Urinary bladder (tissue), 4 donors: ENCODE measurements around the gene CADPS2. TPM values are rescaled to one million over a fixed set of nuclear protein-coding genes. Genes with fewer than 3 reads are reported as not detected.

ENCODE experiments used
- DNase-seq: peaks from one replicate; pipeline ENCODE4 v3.0.0-alpha.2; 2015; ENCODE audit errors: extremely low spot score
- H3K27ac ChIP-seq: one replicate; pipeline ENCODE4 v1.5.1; 2013; ENCODE audit warnings: low read depth, mild to moderate bottlenecking, moderate library complexity
- H3K36me3 ChIP-seq: one replicate; pipeline ENCODE4 v1.6.1; 2013; ENCODE audit warnings: mild to moderate bottlenecking, moderate library complexity; ENCODE audit not compliant: insufficient read depth
- H3K4me1 ChIP-seq: one replicate; pipeline ENCODE4 v1.6.1; 2013; ENCODE audit warnings: mild to moderate bottlenecking, moderate library complexity; ENCODE audit not compliant: insufficient read depth
- H3K4me3 ChIP-seq: one replicate; pipeline ENCODE4 v1.5.1; 2013; ENCODE audit warnings: low read depth, low read length
- WGBS: extraction: QIAGEN DNeasy Blood & Tissue Kit; methylation state at CpG from one replicate; pipeline ENCODE4 v1.1.7; 2013; 5-methylcytosine and 5-hydroxymethylcytosine counted together
- polyA plus RNA-seq: library from polyadenylated mRNA; stranded (reverse); fragments of 200-250 nt; gene quantifications from one replicate; pipeline ENCODE4 v1.2.3, GENCODE V29; 2013
- total RNA-seq: library from RNA; depleted of rRNA; stranded (reverse); fragments of >200 nt; gene quantifications from one replicate; pipeline ENCODE4 v1.2.3, GENCODE V29; 2014
- donor health status: healthy with polysubstance abuse.
- donor health status: healthy.

Gene CADPS2
- total and polyA plus RNA-seq, 2 donors: 5.5 to 36.0 TPM

DNA sequence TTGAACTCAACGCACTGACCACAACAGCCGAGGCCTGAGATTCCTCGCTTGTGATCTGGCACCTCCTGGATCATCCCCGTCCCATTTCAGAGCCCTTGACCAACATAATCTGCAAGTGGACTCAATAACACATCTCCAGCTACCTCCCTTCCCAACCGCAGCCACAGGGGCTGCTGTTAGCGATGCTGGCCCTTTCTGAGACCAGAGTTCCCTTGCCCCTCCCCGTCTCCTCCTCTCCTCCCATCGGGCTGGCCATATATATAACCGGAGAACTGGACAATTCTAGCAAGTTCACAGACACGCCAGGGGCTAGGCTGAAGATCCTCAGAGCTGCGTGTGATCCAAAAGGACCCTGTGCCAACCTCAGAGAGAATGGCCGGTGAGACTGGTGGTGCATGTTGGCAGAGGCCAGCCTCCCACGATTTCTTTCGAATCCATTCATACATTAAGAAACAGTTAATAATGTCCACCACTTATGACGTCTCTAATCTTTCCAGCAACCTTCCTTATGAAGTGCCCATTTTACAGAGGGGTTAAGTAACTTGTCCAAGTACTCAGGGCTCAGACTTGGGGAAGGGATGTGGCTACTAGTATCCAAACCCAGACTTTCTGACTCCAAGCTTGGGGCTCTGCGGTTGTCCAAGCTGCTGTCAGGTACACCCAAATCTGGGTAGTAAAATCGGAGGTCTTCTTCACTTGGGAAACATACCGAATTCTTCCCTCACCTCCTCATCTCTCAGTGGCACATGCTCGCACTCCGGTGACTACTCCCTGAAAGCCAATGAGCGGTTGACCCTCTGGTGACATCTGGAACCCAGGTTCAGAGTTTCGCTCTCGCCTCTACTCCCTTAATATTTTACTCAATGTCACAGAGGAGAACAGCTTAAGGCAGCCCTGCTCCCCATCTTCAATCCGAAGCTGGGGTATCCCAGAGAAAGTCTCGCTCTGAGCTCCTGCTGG, 570.5 kb downstream of the CADPS2 start:
- Histone ChIP-seq H3K36me3 (no peaks in the 10 kb centered on the region), H3K27ac (no peak overlapping the region), H3K4me3 (no peak overlapping the region), H3K4me1 (peaks cover 4% of the 10 kb centered on the region)
- DNase-seq: no peak
- WGBS: 5% methylated on average over 25 of the region's 25 CpGs

- H3K36me3 ChIP-seq: no peaks in the 10 kb centered on the region
- DNase-seq: no peak
- 19% methylated on average over 4 of the region's 4 CpGs for WGBS
- peaks cover 6% of the 10 kb centered on the region for H3K4me1 ChIP-seq
- no peak overlapping the region for H3K4me3 ChIP-seq
- H3K27ac ChIP-seq: no peak overlapping the region
Observed at GRCh38 chr7:122314284-122314683, 572.0 kb downstream of the CADPS2 start.

- H3K4me1 ChIP-seq: peaks cover 6% of the 10 kb centered on the region
- no peaks in the 10 kb centered on the region for H3K36me3 ChIP-seq
- DNase-seq: no peak
- no peak overlapping the region for H3K4me3 ChIP-seq
- H3K27ac ChIP-seq: no peak overlapping the region
- WGBS: 28% methylated on average over 3 of the region's 3 CpGs
Observed at GRCh38 chr7:122312789-122313188, 573.5 kb downstream of the CADPS2 start.

- DNase-seq: no peak
- H3K36me3 ChIP-seq: no peaks in the 10 kb centered on the region
- H3K4me1 ChIP-seq: peaks cover 6% of the 10 kb centered on the region
- 8% methylated on average over 34 of the region's 34 CpGs for WGBS
- no peak overlapping the region for H3K4me3 ChIP-seq
- H3K27ac ChIP-seq: no peak overlapping the region
Observed at GRCh38 chr7:122311734-122312450, 574.4 kb downstream of the CADPS2 start.

DNA sequence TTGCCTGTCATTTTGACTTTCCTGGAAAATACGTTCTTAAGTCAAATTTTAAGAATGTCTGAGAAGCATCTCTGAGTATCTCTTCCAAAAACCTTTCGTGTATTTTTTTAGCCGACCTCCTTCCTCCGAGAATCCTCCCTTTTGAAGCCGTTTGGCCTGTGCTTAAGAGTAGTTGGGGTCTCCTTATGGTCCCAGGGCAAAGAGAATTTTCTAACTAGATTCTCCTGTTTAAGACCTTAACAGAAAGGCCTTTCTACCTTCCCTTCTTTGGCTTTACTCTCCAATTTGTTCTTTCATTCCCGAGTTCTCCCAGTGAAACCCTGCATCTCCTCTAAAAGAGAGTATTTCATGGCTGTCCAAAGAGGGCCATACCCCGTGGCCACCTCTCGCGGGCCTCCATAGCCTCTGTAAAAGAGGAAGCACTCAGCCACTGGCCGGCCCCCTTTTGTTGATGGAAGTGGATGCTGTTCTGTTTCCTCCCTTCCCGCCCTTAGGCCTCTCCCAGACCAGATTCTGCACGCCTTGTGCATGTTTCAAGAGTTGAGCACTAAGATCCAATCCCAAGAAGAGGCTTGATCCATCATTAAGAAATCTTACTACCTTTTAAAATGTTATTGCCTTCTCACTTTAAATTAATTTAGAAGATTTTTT, 575.1 kb downstream of the CADPS2 start:
- no peak for DNase-seq
- no peaks in the 10 kb centered on the region for H3K36me3 ChIP-seq
- H3K4me3 ChIP-seq: no peak overlapping the region
- H3K4me1 ChIP-seq: peaks cover 6% of the 10 kb centered on the region
- 54% methylated on average over 12 of the region's 12 CpGs for WGBS
- no peak overlapping the region for H3K27ac ChIP-seq

DNA sequence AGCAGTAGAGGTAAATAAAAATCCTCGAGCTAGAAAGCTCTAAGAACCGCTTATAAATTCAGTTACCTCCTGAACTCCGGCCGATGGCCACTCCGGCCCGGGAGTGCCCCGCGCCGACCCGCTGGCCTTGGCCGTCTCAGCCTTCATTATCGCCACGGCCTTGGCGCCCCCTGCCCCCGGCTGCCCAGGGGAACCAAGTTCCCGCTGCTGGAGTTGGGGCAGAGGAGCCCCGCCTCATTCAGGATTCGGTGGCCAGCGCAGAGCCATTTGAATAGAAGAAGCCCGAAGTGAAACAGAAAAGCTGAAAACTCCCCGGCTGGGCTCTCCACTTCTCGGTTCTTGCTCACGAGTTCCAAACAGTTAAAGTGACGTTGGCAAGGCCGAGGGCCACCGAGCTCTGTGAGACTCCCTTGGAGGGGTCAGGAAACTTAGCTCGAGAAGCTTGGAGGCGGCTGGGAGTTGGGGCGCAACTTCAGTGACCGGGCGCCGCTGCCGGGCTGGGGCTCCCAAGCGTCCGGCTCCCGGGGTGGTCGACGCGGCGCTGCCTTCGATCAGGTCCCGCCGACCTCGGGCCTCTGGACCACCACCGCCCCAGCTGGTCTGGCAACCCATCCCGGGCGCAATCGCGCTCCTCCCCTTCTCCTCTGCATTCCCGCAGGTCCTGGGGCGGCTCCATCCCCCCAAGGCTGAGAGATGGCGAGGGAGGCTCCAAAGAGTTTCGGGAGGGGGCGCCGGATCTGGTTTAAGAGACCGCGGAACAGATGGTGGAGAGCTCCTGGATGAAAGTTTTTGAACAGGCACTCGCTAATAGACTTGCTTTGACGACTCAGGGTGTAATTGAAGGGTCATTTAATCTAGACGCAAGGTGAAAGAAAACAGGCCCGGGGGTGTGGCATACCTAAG, 575.9 kb downstream of the CADPS2 start:
- WGBS: 3% methylated on average over 61 of the region's 61 CpGs
- no peaks in the 10 kb centered on the region for H3K36me3 ChIP-seq
- H3K4me3 ChIP-seq: peak overlapping the region; percentile 37
- peaks cover 6% of the 10 kb centered on the region for H3K4me1 ChIP-seq
- H3K27ac ChIP-seq: no peak overlapping the region
- no peak for DNase-seq

DNA sequence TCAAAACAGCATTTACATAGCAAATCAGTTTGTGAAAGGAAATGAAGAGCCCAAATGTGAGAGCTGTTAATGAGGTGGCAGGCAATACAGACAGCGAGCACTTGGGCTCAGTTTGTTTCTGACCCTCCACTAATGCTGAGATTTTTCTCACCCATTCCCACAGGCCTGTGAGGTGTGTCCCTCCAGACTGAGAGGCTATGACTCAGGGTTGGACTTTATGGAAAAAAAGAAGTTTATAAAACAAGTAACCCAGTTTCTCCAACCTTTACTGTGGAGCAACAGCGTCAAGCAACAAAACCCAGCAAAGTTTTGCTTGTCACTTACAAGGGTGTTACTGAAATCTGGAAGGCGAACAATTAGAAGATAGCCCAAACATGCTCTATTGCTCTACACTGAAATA, 576.8 kb downstream of the CADPS2 start:
- peaks cover 5% of the 10 kb centered on the region for H3K4me1 ChIP-seq
- WGBS: 35% methylated on average over 3 of the region's 3 CpGs
- no peak for DNase-seq

DNA sequence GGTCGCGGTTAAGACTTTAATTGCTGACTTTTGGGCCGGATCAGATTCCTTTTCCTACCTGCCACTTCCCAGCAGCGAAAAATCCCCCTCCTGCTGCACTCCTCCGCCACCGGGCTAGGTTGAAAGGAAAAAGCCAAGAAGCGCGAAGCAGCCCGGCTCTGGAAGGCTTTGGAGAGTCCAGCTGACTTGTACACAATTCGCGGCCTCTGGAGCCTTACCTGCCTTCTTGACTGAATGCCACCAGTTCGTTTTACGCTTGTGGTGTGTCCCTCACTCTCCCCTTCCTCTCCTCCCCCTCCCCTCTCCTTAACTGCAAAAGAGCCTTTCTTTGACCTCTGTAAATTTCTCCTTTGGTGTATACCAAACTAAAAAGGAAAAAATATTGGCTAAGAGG, 579.0 kb downstream of the CADPS2 start:
- Histone ChIP-seq H3K4me3 (no peak overlapping the region), H3K36me3 (no peaks in the 10 kb centered on the region), H3K4me1 (peaks cover 5% of the 10 kb centered on the region), H3K27ac (no peak overlapping the region)
- 11% methylated on average over 13 of the region's 13 CpGs for WGBS
- no peak for DNase-seq

More for the DNA sequence above, 576.8 kb downstream of the CADPS2 start:
- Histone ChIP-seq H3K4me3 (no peak overlapping the region), H3K36me3 (no peaks in the 10 kb centered on the region), H3K27ac (no peak overlapping the region)

GRCh38 chr7:122306320-122307227, 579.7 kb downstream of the CADPS2 start:
- WGBS: 7% methylated on average over 37 of the region's 37 CpGs
- no peak for DNase-seq
- H3K4me1 ChIP-seq: peaks cover 5% of the 10 kb centered on the region
- no peak overlapping the region for H3K27ac ChIP-seq
- no peaks in the 10 kb centered on the region for H3K36me3 ChIP-seq
- no peak overlapping the region for H3K4me3 ChIP-seq

- no peak for DNase-seq
- WGBS: 1% methylated on average over 65 of the region's 65 CpGs
- peaks cover 4% of the 10 kb centered on the region for H3K4me1 ChIP-seq
- peak overlapping the region; percentile 26 for H3K4me3 ChIP-seq
- no peaks in the 10 kb centered on the region for H3K36me3 ChIP-seq
- H3K27ac ChIP-seq: no peak overlapping the region
Observed at GRCh38 chr7:122305475-122306319, 580.6 kb downstream of the CADPS2 start.

DNA sequence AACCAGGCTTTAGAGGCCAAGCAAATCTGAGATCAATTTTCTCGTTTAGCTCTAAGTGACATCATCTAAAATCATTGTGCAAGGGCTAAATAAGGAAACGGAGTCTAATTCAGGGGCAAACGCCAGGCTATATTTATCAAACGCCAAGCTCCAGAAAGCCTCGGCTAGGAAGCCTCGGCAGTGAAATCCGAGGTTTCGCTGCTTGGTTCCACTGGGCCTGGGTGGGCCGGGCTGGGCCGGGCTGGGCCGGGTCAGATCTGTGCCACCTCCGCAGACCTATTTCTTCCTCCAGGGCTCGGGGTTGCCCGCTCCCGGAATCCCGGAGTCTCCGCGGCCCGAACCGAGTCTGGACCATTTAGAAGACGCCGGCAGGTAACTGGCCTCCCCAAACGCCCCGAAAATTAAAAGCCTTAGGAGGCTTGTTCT, 581.3 kb downstream of the CADPS2 start:
- no peak for DNase-seq
- 1% methylated on average over 24 of the region's 24 CpGs for WGBS
- H3K4me1 ChIP-seq: peaks cover 2% of the 10 kb centered on the region

More for the DNA sequence above, 581.3 kb downstream of the CADPS2 start:
- Histone ChIP-seq H3K36me3 (no peaks in the 10 kb centered on the region), H3K4me3 (peak overlapping the region; percentile 26), H3K27ac (no peak overlapping the region)
